Stimulated activated CD4-positive, alpha-beta T cell treated with anti-CD3 and anti-CD28 coated beads, Interleukin-1b, Interleukin-23, amount 100 ng/mL, for 4 hours (primary cell): ENCODE data around the gene CASP12.

Experiments
- DNase-seq, 2 donors: peaks; one replicate each; pipeline ENCODE4 v3.0.0-alpha.2; 2020; ENCODE audit warnings: low read depth in 2 of 2

Gene CASP12

DNA sequence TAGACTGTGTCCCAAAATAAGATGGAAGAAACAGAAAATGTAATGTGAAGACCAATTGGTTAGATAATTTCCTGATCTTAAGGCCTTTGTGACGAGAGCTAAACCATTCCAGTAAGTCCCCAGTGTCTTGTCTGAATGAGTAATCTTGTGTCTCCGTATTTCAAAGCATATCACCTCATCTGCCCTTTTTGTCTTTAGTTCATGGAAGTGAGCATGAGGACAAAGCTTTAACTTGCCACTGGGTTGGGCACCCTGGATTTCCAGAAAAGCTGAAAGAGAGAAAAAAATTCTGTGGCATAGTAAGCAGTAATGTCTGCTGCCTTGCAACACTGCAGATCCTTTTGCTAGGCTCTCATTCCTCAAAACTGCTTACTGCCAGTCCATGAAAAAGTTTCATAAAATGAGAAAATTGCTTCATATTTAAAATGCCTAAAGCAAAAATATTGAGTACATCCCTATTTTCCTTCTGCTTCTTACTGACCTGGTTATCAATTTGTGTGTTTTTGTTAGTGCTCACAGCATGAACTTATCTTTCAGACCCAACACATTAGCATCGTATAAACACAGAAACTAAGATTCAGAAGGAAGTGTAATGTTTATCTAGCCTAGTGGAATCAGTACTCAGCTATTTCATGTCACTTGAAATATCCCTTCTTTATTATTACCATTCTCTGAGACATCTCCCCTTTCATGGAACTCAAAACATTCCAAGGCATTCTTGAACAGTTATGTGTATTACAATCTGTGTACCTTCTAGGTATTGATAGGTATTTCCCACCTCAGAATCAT, 5.3 kb downstream of the CASP12 start:
- DNase-seq: no peak

DNA sequence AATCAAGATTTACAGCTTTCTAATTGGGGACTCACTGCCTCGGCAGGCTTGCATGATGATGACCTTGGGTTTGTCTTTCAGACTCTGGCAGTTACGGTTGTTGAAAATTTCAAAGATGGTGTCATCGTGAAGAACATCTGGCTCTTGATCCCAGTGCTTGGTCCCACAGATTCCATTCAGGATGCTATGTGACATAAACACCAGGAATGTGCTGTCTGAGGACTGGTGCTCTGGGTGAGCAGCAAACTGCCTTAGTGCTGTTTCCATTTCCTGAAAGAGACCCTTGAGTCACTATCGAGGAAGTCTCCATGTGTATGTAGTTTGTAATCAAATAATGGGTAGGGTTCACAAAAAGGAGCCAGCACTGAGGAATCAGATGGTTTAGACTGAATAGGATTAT, 7.1 kb downstream of the CASP12 start:
- DNase-seq: no peak

DNA sequence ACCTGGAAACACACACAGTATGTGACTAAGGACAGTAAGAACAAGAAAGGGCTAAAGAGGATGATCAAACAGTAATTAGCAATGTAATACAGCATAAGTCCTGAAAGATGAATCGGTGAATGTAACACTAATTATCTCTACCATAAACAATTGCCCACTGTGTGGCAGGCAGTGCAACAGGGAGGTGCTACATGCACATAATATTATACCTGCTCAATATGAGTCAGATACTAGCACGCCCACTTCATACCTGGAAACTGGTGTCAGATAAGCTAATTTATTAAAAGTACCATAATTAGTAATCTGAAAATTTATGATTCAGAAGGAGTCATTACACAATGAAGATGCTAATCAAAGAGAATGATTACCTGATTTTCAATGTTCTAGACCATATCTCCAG, 14.9 kb downstream of the CASP12 start:
- DNase-seq: no peak

DNA sequence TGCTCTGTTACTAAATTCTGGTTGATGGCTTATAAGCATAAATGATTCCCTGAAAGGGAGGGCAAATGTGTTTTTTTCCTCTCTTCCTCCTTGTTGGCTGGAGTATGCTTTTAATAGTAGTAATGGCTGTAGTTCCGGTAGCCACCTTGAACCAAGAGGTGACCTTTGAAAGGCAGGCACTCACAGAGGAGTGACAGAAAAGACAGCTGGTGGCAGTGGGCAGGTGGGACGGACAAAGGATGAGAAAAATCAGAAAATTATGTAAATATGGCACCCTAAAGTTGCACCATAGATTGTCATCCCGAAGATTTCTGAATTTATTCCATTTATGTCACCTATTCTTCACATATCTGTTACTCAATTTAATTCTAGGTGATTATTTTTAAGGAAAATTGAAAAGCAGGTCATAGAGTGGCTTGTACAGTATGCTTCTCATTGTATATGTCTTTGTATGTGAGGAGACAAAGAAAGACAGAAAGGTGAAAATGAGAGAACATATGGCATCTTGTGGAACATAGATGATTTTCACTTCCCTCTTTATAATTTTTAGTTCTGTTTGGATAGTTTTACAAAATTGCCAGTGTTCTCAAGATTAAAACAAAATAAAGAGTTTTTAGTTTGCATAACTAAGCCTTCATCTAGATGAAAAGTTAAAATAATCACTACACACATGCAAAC, 17.0 kb downstream of the CASP12 start:
- DNase-seq: no peak

DNA sequence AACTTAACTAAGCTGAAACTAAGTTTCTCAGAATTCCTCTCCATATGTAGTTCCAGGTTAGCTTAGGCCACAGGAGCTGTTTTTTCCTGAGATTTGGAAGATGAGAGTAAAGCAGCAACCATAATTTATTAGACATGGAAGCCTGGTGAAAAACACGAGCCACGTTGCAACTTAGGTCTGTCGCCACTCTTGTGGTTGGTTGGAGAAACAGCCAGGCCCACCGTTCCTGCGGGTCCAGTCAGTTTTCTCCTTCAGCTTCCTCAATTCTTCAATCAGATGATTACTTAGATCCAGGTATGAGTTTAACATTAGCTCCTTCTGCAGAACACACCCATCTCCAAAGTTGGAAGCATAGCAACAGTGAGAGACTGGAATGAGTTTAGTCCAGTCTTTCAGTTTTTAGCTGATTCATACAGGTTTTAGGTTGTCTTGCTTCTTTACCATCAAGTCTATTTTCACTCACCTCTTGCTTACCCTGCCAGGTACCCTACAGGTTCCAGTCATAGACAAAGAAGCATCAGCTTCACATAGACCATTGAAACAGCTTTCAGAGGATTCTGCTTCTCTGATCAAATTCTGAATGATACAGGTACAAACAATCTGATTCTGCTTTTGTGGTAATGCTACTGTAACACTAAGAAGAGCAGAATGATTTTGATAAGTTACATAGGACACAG, 18.6 kb downstream of the CASP12 start:
- no peak for DNase-seq

DNA sequence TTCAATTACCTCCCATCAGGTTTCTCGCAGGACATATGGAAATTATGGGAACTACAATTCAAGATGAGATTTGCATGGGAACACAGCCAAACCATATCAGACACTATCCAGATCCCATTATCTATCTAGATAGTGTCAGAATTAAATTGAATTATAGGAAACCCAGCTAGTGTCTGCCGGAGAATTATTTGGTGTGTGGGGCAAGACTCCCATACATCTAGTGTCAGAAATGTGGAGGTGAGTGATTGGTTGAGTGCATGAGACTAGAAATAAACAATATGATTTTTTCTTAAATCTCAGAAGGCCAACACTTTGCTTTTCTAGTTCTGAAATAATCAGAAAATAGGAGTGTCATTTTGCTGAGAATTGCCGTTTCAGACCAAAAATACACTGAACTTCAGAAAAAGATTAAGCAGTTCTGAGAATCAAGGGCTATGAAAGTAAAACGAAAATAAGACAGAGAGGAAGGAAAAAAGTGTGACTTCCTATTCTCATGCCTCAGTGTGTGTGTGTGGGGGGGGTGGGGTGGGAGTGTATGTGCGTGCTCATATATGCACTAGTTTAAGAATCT, 21.3 kb downstream of the CASP12 start:
- DNase-seq: no peak

DNA sequence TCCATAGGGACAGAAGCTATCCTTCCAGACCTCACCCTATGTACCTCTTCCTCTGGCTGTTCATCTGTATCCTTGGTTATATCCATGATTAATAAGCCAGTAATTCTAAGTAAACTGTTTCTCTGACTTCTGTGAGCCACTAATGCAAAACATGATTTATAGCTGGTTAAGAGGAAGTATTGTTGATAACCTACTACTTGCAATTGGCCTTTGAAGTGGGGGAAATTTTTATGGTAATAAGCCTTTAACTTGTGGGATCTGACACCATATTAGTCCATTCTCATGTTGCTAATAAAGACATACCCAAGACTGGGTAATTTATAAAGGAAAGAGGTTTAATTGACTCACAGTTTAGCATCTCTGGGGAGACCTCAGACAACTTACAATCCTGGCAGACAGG, 21.9 kb downstream of the CASP12 start:
- no peak for DNase-seq

DNA sequence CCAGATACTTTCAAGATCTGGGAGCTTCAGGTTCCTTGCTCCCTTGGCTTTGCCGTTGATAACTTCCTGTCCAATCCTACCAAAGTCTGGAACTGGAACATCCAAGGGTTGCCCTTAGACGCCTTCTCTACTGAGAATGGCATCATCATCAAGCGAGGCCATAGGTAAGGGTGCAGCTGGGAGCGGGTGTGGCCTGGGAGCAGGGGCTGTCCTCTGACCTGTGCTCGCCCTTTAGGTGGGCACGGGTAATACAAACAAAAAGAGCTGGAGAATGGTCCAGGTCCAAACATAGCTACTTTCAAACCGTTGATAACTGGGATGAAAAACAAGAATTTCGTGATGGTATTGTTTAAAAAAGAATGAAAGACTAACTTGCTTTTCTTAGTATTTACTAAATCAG, 25.0 kb downstream of the CASP12 start:
- no peak for DNase-seq

DNA sequence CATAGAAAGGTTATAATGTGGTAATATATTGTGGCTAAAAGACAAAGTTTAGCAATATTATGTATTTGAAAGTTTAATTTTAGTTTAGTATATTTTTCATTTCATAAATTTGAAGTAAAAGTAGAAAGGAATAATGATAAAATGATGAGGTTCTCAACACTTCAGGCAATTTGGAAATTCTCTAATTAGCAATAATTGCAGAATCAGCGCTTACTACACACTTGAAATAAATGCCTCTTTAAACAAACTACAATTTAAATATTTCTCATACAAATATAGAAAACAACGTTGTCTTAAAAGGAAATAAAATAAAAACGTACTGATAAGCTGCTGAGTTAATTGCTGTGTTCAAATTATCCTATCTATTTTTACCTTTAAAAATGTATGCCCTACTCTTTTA, 25.9 kb downstream of the CASP12 start:
- DNase-seq: no peak

DNA sequence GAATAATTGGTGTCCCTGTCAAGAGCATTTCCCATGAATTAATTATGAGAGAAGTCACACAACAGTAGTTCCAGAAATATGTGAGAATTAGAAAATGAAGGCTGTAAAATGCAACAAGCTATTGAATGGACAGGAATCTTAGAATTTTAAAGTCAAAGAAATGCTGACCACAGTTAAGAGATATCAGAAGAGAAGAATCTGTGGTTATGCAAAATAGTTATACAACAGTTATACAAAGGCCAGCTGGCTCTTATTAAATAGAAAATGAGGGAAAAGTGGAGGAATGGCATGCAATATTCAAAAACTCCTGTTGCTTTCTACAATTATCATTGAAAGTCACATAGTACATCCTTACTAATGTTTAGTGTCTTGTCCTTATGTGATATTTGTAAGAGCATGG, 27.4 kb downstream of the CASP12 start:
- no peak for DNase-seq

DNA sequence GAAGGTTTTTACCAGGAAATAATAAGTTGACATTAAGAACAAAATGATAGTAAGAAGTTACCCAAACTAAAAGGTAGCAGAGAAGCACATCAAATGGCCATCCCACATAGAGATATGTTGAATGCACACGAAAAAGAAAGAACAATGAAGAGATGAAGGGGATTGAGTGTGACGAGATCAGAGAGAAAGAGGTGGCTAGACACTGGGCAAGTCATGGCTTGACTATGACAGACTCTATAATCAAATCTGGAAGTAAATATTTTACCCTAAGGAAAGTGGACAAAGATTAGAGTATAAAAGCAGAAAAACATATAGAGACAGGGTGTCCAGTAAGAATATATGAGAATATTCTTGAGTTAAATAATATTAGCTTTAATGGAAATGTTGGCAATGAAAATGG, 31.4 kb downstream of the CASP12 start:
- DNase-seq: no peak

DNA sequence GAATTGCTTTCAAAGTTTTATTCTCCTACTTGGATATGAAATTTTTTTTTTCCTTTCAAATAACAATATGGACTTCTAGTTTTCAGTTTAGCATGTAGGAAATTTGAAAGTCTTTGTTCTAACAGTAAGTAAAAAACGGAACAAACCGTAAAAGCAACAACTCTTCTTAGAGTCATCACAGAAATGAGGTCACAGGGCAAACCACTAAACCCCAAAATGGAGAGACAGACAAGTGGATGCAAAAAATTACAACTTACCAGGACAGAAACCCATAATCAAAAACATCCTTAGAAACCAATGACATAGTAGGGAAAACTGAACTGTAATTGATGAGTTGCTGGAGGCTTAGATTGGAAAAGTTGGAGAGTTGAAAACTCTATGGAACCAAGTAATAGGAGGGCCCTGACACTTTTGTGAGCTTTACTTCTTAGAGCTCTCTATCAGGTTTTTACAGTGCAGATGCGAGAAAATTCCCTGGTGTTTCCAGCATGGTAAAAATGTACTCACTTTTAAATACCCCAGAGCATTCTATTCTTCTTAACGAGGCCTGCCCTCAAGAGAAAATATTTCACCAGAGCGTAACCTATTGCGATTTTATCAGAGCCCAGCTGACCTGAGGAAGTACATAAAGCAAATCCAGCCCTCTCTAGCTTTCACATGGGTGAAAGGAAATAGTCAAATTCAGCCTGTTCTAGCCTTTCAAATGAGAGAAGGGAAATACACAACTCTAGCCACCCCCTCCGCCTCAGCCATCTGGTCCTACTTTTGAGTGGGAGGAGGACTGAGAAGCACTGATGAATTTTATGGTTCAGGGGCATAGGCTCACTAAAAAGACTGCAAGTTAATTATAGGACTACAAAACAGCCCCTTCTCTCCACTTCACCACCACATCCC, 39.1 kb downstream of the CASP12 start:
- DNase-seq: no peak

DNA sequence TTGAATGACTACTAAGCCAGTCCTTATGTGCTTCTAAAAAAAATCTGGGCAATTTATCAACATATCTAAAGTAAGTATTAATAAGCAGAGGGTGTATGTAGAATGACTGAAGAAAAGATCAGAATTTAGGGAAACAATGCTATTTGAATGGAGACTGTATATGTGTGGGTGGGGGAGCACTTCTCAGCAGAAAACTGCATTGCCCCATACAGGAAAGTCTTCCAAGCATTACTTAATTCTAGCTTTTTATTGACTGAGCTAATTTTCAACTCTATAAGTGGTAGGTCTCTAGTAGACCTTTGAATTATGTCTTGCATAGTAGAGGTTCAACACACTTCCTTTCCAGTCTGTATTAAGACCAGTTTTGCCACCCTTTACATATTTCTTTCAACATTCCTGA, 41.7 kb downstream of the CASP12 start:
- DNase-seq: no peak

DNA sequence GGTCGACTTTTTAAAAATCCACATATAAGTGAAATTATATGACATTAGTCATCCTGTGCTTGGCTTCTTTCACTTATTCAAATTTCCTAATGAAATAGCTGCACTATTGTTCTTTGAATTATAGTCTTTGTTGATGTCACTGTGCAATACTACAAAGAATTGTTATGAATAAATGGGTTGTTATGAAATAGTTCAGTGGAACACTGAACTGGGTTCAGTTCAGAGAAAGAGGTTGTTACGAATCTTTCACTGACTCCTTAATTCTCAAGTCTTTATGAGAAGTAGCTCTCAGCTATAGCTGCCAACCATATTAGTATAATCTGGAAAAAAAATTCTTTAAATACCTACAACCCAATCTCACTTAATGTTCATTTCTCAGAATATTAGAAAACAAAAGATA, 42.3 kb downstream of the CASP12 start:
- no peak for DNase-seq

DNA sequence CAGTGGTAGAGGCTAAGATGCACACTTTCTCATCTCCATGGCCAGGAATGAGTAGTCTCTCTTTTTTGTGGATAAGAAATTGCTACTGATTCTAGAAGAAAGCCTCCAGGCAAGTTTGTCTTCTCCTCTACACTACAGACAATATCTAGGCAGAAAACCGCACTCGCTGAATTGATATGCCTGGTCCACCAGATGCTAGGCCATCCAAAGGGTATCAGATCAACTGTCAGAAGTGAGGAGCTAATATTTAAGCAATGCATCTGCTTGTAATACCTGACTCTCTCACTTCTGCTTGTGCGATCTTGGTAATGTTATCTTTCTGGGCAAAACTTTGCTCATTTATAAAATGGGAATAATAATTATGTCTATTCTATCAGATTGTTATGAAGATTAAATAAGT, 45.0 kb downstream of the CASP12 start:
- no peak for DNase-seq

DNA sequence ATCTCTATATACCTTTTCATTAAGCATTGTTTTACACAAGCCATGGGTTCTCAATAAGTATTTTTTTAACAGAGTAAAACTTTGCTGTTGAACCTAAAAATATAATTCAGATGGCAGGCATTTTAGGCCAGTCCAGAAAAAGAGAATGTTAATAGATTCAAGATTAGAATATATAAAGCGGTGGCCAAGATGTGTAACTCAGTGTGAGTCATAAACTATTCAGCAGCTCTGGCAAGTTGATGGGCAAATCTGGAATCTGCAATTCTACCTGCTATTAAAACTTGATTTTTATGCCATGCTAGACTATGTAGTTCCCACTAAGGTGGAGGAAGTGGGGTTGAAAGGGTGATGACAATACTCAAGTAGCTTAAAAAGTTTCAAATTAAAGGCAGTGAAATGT, 45.4 kb downstream of the CASP12 start:
- no peak for DNase-seq

DNA sequence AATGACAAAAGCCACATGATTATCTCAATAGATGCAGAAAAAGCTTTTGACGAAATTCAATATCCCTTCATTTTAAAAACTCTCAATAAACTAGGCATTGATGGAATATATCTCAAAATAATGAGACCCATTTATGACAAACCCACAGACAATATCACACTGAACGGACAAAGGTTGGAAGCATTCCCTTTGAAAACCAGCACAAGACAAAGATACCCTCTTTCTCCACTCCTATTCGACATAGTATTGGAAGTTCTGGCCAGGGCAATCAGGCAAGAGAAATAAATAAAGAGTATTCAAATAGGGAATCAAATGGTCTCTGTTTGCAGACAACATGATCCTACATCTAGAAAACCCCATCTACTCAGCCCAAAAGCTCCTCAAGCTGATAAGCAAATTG, 52.0 kb downstream of the CASP12 start:
- DNase-seq: no peak

DNA sequence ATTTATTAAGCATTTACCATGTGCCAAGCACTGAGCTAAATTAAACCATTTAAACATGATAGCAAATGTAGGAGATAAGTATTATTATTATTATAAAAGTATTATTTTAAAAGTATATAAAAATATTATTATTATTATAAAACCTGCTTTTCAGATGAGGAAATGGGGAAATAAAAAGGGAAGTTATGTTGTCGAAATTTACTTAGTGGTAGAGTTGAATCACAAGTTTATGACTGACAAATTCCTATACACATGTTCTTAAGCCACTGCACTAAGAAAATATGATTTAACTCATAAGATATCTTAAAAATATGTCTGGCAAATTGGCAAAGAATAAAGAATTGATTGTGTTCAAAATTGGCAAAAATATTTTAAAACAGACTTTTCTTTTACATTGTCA, 53.8 kb downstream of the CASP12 start:
- DNase-seq: no peak

DNA sequence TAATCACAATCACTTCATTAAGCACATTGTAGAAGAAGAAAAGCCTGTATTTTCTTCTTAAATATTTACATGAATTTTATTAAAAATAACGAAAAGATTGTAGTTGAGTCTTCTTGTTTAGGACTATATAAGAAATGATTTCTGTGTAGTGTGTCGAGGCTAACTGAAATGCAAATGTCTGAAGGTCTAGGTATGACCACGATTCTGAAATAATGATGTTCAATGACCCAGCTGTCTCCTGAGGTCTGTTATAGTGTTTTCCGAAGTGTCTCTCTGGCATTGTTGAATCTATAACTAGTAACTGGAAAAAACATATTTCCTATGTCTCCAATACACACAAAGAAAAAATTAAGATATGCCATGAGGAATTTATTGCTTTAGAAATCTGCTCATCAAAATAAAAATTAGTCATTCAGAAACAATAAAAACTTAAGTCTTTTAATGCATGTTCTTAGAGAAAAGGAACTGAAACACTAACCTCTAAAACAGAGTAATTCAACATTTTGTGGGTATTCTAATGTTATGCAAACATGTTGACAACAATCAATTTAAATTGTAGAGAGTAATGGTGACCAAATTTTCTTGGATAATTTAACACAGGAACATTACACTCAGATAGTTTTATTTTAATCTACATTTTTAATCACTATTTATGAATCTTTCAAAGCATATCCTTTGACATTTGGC, 55.0 kb downstream of the CASP12 start:
- no peak for DNase-seq

DNA sequence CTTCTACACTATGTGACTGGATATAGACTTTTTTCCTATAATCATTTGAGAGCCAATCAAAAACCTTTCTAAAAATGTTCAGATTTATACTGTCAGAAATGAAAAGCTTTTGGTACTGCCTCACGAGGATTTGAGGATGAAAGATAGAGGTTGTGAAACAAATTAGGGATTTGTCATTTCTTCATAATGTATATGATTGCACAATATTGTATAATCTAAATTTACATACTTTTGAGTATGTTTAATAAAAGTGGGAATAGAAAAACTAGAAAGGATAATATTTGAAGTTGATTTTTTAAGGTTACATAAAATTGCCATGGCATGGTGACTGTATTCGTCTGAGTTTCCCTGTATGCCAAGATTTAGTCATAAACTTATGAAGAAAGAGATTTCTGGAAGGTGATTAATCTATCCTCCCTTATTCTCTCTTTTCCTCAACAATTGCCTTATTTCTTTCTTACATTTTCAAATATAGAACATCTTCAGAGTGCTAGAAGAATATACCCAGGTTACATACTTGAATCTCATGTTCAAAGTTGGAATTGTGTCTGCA, 56.2 kb downstream of the CASP12 start:
- no peak for DNase-seq

DNA sequence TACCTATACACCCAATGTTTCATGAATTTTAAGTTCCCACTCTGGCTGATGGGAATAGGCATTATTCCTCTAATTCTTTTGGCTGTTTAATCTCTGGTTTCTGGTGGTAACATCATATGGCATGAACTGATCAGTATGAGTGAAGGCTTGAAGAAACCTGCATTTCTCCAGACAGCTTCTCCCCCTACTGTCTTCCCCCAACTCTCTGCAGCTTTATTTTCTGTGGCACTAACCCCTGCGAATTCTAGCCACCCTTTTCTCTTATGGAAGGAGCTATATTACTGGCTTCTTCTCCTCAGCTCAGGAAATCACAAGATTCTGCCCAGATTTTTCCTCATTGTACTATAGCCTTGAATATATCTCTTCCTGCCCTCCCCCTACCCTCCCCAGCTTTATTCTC, 57.1 kb downstream of the CASP12 start:
- DNase-seq: no peak
